ENCODE data around the gene ARVCF.

ARVCF gene

GRCh38 chr22:20022231-20022977, 5.8 kb upstream of the ARVCF start:
- in situ Hi-C loops (cut with MboI; ENCODE audit: low pct_unique_long_range_greater_than_20kb, low sequenced_read_pairs, unreplicated experiment): no loop called here
- no peak for TF ChIP-seq CTCF (IDR thresholded peaks at IDR 0.05; ENCODE audit: extremely low read depth, insufficient read depth, missing control alignments)
- DNase-seq (ENCODE audit: low spot score): no peak

GRCh38 chr22:20021196-20022181, 4.9 kb upstream of the ARVCF start:
- in situ Hi-C loops (cut with MboI; ENCODE audit: low pct_unique_long_range_greater_than_20kb, low sequenced_read_pairs, unreplicated experiment): no loop called here
- no peak for TF ChIP-seq CTCF (IDR thresholded peaks at IDR 0.05; ENCODE audit: extremely low read depth, insufficient read depth, missing control alignments)
- no peak for DNase-seq (ENCODE audit: low spot score)

- in situ Hi-C loops (cut with MboI; ENCODE audit: low pct_unique_long_range_greater_than_20kb, low sequenced_read_pairs, unreplicated experiment): no loop called here
- peak; percentile 99 for DNase-seq (ENCODE audit: low spot score)
- no peak for TF ChIP-seq CTCF (IDR thresholded peaks at IDR 0.05; ENCODE audit: extremely low read depth, insufficient read depth, missing control alignments)
Observed at GRCh38 chr22:20020533-20021195, 4.0 kb upstream of the ARVCF start, which contains the start of gene TANGO2. TANGO2 (plus strand) TSS chr22:20021110; CDS start chr22:20036799, 15,689 bp downstream.

DNA sequence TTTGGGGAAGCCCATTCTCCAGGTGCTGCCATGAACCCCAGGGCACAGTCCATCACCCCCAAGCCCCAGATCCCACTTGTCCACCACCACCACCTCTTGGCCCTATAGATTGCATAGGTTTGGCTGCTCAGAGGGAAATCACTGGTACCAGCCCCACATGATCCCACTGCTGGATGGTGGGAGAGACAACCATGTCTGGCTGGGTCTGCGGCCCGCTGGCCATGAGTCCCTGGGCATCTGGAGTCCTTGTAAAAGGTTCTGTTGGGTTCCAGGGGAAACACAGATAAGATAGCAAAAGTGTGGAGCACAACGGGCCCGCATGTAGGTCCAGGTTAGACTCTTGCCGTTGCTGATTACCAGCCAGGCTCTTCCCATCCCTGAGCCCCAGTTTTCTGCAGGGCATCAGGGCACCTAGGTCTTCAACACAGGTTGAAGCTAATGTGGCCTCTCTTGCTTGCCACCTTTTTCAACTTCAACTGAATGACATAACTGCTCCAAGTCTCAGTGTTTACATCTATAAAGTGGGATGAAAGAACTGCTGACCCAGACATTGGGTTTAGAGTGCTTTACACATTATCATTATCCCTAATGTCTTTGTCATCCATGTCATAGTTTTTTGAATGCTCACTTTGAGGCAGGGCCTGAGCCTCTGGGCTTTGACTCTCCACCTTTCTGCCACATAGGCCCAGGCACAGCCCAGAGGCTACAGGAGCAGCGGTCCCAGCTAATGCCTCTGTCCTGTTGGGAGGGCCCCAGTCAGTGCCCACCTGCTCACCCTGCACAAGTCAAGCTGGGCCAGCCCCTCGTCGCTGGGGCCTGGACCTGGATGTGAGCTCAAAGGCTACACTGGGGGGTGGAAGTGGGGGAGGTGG, 3.3 kb upstream of the ARVCF start:
- in situ Hi-C loops (cut with MboI; ENCODE audit: low pct_unique_long_range_greater_than_20kb, low sequenced_read_pairs, unreplicated experiment): no loop called here
- no peak for TF ChIP-seq CTCF (IDR thresholded peaks at IDR 0.05; ENCODE audit: extremely low read depth, insufficient read depth, missing control alignments)
- no peak for DNase-seq (ENCODE audit: low spot score)

GRCh38 chr22:20018001-20018400, 1.4 kb upstream of the ARVCF start:
- no peak for TF ChIP-seq CTCF (IDR thresholded peaks at IDR 0.05; ENCODE audit: extremely low read depth, insufficient read depth, missing control alignments)
- in situ Hi-C loops (cut with MboI; ENCODE audit: low pct_unique_long_range_greater_than_20kb, low sequenced_read_pairs, unreplicated experiment): no loop called here
- DNase-seq (ENCODE audit: low spot score): no peak
